ENCODE measurements around the gene RGS3.
A peak's percentile ranks its signal among the peaks of the same experiment; 100 is the strongest.

RGS3 gene

DNA sequence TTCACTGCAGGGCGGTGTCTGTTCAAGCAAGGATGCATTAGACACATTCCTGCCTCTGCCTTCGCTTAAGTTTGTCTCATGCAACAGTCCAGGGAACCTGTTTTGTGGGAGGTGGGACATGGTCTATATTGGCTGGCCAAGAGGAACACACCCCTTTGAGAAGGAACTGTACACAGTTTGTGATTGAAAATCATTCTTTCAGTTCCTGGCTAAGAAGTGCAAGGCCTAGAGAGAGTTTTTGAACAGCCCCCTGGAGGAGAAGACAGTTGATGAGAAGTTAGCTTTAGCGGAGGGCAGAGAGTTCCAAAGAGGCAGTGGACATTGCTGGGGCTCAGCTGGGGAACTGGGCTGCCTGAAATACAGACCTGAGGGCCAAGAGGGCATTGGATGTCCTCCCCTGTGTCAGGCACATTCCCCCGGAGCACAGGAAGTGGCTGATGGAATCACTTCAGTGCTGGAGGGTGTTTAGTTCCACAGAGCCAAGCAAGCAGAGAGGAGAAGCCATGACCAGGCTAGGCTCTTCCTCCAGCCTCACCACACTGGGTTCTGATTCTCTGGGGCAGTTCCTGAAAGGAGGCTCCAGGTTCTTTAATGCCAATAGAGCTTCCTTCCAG lies 66.6 kb downstream of the RGS3 start:
- no peak for DNase-seq (ENCODE audit: low spot score)

DNA sequence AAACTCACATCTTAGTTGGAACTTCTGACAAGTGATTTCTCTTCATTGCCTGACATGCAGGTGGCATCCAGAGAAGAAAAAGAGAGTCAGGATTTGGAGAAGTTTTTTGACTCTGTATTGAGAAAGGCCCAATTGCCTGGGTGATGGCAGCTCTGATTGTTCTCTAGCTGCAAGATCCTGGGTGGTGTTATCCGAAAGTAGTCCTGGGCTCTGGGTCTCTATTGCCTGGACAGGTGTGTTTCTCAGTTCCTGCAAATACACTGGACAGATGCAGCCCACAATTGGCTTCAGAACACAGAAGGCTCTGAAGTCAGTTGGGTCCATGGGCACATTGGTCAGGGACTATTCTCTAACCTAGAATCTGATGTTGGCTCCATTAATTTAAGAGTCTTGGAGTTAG lies 67.4 kb downstream of the RGS3 start:
- no peak for DNase-seq (ENCODE audit: low spot score)

GRCh38 chr9:113531919-113532808 lies 68.6 kb downstream of the RGS3 start:
- no peak for DNase-seq (ENCODE audit: low spot score)

DNA sequence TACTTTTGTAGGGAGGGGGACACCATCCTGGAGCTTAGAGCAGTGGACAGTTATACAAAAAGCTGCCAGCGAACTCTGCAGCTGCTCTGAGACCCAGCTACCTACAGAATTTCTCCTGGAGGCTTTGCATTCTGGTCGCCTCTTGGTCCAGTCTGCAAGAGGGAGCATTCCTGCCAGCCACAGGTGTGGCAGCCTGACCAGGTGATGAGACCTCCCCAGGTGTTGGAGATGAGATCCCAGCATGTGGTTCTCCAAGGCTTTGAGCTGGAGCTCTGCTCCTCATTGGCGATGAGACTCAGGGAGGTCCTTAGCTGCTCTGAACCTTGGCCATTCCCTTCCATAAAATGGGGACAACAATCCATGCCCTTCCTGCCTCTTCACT lies 69.3 kb downstream of the RGS3 start:
- no peak for DNase-seq (ENCODE audit: low spot score)

DNA sequence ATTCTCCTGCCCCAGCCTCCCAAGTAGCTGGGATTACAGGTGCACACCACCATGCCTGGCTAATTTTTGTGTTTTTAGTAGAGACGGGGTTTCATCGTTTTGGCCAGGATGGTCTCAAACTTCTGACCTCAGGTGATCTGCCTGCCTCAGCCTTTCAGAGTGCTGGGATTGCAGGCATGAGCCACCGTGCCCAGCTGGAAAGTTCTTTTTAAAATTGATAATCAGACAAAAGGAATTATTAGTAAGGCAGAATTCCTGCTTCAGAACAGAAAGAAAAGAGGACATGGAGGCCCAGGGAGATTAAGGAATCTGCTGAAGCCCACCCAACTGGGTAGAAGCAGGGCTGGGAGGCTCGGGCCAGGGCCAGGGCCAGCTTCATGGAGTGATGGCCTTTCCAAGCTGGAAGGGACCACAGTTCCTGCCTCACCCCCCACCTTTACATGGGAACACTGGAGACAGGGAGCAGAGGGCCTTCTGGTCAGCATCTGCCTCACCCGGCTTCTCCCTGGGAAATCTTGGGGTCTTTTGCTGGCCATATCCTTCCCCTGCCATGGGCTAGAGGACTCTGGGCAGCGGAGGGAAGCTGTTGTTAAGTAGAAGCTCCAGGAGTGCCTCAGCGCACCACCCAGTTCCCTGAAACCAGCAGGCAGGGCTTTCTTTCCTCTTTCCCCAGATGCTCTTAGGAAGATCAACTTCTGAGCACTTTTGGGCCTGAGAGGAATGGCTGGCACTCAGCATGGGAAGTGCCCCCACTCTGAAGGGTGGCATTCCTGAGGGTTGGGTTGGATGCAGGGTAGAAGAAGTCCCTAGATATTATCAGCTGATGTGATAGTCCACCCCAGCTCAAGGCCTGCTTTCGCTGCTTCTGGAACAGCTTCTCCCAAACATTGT lies 70.1 kb downstream of the RGS3 start:
- no peak for DNase-seq (ENCODE audit: low spot score)

GRCh38 chr9:113535756-113536155 lies 72.2 kb downstream of the RGS3 start:
- no peak for DNase-seq (ENCODE audit: low spot score)

DNA sequence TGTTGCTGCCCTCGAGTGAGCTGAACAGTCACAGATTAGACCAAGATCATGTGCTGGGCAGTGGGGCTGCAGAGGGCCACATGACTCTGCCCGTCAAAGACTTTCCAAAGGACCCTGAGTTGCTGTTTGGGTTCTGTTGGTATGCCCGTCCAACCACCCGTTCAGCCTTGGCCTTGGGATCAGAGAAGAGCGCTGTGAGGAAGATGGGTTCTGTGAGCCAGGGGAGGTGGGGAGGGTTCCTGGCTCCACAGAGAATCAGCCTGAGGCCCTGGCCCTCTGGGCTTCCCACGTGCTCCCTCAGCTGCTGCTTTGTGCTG lies 72.6 kb downstream of the RGS3 start:
- DNase-seq (ENCODE audit: low spot score): no peak

GRCh38 chr9:113536483-113537228 lies 73.1 kb downstream of the RGS3 start:
- no peak for DNase-seq (ENCODE audit: low spot score)

DNA sequence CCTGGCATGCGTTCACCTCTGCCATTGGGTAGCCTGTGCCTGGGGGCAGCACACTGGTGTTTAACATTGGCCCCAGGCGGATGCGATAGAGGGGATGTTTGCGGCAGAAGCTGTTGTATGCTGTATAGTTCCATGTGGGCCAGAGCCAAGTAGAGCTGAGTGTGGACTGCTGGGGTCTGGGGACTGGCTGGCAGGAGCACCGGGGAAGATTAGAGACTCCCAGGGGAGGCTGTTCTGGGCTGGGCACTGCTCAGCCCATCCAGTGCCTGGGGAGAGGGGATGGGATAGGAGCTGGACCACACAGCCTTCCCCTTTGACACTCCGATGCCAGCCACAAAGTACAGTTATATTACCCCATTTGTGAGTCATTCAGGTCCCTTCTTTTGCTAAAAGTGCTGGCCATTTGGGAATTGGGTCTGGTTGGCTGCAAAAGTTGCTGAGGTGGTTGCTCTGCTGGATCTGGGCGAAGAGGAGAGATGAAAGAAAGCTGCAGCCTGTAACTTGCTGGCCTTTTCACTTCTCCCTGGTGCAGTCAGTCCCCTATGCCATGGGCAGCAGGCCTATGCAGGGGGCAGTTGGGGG lies 73.8 kb downstream of the RGS3 start:
- no peak for DNase-seq (ENCODE audit: low spot score)

- no peak for DNase-seq (ENCODE audit: low spot score)
Observed at GRCh38 chr9:113538131-113538530, 74.6 kb downstream of the RGS3 start.

- no peak for DNase-seq (ENCODE audit: low spot score)
Observed at GRCh38 chr9:113538701-113539430, 75.3 kb downstream of the RGS3 start.

DNA sequence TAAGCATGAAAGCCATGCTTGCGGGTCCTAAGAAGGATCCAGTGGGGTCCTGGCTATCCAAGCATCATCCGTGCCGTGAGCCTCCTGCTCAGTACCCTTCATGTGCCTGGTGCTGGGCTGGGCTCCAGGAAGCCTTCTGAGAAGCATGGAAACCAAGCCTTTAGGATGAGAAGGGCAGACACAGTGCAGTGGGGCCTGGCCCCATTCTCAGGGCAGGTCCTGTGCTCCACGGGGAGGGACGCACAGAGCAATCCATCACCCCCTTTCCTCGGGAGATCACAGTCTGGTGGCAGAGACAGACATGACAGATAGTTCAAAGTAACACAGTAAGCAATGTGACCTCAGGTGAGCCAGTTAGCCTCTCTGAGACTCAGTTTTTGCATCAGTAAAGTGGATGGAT lies 76.9 kb downstream of the RGS3 start:
- no peak for DNase-seq (ENCODE audit: low spot score)

DNA sequence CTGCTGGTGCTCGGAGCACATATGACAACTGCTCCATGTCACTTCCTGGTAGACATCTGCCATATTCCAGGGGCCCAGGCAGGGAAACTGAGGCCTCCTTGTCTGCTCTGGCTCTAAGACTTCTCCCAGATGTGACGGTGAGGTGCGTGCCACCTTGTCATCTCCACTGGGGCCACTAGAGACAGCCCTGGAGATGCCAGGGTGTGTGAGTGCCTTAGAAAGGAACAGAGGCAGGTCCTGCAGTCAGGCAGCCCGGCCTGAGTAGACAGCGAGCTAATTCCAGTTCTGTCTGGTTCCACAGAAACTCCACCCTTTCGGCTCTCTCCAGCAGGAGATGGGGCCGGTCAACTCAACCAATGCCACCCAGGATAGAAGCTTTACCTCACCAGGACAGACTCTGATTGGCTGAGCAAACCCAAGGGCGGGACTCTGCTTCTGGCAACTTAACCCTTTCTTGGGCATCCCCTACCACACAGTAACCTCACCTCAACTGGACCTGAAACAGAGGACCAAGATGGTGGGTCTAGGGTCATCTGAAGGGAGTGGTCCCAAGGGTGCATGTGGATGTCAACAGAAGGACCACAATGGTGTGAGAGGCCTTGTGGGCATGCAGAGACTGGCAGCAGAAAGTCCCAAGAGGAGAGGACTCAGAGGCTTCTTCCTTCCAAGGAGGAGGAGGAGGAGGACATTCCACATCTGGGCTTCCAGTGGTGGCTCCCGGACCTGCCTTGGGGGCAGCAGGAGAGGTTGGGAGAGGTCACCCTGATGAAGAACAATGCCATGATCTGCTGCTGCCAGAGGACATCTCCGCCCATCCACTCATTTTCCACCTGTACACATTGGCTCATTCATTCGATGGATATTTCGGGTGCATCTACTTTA lies 77.7 kb downstream of the RGS3 start:
- DNase-seq (ENCODE audit: low spot score): peak; percentile 84

DNA sequence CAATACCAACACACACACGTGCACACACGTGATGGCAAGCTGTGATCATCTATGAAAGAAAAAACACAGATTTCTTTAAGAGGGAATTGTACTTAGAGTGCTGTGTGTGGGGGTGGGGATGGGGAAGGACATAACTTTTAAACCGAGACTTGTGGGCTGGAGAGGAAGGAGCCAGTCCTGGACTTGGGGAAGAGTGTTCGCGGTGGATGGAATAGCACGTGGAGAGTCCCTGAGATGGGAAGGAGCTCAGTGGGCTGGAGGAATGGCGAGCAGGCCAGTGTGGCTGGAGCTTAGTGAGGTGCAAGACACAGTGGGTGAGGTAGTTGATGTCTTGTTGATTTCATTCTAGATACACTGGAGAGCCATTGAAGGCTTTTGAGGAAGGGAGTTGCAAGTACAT lies 78.5 kb downstream of the RGS3 start:
- peak; percentile 16 for DNase-seq (ENCODE audit: low spot score)

DNA sequence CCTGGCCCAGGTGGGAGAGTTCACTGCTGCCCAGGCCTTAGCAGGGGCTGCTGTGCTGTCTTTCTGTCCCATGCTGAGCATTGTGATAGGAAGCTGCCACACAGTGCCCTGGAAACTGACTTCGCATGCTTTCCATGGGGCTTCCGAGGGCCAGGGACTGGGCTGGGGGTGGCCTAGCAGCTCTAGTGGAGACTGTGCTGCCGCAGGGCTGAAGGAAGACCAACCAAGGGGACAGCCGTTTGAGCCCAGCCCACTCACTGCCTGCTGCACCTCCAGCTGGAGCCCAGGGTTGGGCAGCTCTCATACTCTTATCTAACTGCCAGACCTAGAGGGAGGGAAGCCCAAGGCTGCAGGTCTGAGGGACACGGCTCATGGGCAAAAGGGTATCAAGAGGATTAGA lies 79.2 kb downstream of the RGS3 start:
- peak; percentile 72 for DNase-seq (ENCODE audit: low spot score)

DNA sequence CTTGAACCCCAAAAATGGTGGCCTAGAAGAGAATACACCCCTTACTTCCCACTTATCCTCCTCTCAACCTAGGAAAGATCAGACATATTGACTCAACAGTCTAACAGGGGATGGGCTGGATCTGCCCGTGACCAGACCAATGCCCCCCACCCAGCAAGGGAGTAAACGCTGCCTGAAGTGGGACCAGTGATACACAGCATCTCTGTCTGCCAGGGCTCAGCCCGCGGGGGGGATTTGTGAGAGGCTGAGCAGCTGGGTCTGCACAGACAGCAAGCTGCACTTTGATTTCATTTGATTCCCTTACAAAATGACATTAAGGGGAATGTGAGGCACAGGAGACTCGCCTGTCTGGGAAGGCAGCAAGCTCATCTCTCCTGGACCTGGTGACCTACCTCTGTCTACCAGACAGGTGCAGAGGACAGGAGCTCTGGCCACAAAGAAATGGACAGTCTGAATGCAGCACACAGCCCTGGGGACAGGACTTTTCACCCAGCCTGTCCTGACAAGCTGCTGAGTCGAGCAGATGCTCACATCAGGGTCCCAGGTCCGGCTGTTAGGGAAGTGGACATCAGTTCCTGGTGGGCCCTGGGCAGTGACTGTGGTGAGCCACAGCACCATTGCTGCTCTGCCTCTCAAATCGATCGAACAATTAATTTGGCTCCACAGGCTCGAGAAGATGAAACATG lies 79.9 kb downstream of the RGS3 start:
- no peak for DNase-seq (ENCODE audit: low spot score)

DNA sequence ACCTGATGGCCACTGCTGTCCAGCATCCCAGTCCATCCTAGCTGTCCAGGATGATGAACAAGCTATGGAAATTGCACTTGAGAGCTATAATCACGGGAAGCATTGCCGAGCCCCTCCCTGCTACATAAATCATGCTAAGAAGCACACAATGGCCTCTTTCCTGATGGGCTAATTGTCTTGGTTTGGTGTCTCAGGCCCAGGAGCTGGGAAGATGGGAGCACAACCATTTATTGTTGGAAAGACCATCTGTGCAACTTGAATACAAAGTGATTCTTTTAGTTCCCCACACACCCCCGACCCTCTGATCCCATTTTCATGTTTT lies 80.4 kb downstream of the RGS3 start:
- no peak for DNase-seq (ENCODE audit: low spot score)

GRCh38 chr9:113545068-113545467 lies 81.5 kb downstream of the RGS3 start:
- DNase-seq (ENCODE audit: low spot score): no peak

DNA sequence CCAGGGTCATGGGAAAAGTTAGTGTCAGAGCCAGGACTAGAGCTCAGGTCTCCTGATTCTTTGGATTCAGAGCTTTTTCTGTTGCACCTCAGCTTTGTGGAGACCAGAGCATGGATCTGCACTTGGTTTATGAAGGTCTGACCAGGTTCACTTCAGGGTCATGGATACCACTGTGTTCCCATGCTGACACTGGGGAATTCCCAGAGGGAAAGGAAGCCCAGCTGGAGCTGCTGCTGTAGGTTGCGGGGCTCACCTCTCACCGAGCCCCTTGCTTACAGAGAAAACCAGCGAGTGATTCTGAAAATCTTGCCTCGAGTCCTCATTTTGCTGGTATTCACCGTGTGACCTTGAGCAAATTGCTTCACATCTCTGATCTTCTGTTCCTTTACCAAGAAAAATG lies 83.0 kb downstream of the RGS3 start:
- no peak for DNase-seq (ENCODE audit: low spot score)

DNA sequence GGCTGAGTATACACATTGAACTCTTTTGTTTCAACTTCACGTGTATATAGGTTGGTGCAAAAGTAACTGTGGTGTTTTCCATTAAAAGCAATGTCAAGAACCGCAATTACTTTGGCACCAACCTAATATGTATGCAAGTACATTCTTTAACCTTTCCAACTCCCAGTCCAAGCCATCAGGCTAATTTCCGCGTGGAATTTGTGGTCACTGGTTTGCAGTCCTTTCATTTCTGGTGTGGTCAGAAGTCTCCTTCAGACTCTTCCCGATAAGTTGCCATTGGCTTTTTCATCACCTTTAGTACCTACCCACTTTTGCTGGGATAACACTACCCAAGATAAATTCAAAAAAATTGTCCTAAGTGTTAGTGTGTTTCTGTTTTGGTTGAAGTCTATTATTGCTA lies 84.0 kb downstream of the RGS3 start:
- DNase-seq (ENCODE audit: low spot score): no peak
